Lower leg skin (tissue), 4 donors: ENCODE results near the gene SLC9A7. TPM values are rescaled to one million over a fixed set of nuclear protein-coding genes. Genes with fewer than 3 reads are reported as not detected.

Source experiments
- DNase-seq, 2 donors: peaks; one replicate each; pipeline ENCODE4 v3.0.0-alpha.2; 2019; ENCODE audit warnings: low spot score in 2 of 2
- H3K4me3 ChIP-seq: fragments of 200-600 bp; sonication (generic); 2 replicates; pipeline ENCODE4 v1.5.1; 2017; ENCODE audit warnings: mild to moderate bottlenecking, low read depth; ENCODE audit not compliant: poor library complexity, severe bottlenecking
- CTCF ChIP-seq, 3 donors: fragments of 450-650 bp; IDR thresholded peaks; one replicate each; pipeline ENCODE4 v1.5.1; 2016; ENCODE audit warnings: antibody characterized with exemption in 3 of 3, mild to moderate bottlenecking in 3 of 3, moderate library complexity in 2 of 3
- POLR2A ChIP-seq, 2 donors: fragments of 450-650 bp; IDR thresholded peaks; one replicate each; pipeline ENCODE4 v1.6.1; 2016 to 2017; ENCODE audit warnings: antibody characterized with exemption in 2 of 2, mild to moderate bottlenecking in 1 of 2, moderate library complexity in 1 of 2
- WGBS, 2 donors: methylation state at CpG; one replicate each; pipeline ENCODE4 v1.1.5; 2018; 5-methylcytosine and 5-hydroxymethylcytosine counted together
- intact Hi-C: fragments of 100-400 bp; cut with DNase I; formaldehyde crosslinking; loops from one replicate; pipeline ENCODE4 v1.15.0; 2023; ENCODE audit warnings: low total_unique reads
- total RNA-seq, 4 donors: library from RNA; depleted of rRNA; stranded (reverse); fragments of >200 nt; gene quantifications; one replicate each; pipeline ENCODE4 v1.1.0, GENCODE V29; 2016

SLC9A7 gene
- total RNA-seq, 4 donors from 2014 or later, result 3.6 to 10.0 (median 6.8) TPM

- 74 to 77% methylated on average over 9 to 11 of the region's 11 CpGs for WGBS, 2 donors
- TF ChIP-seq POLR2A (IDR thresholded peaks at IDR 0.05) (no peak), CTCF (IDR thresholded peaks at IDR 0.05) (no peak)
- intact Hi-C loops, result no loop called here
Measured at GRCh38 chrX:46607916-46608315, 151.0 kb downstream of the SLC9A7 start.

GRCh38 chrX:46602468-46603102 lies 156.3 kb downstream of the SLC9A7 start:
- DNase-seq, result peak in 1 of 2 donors; percentile 26
- WGBS, 2 donors, result 88 to 94% methylated on average over 6 of the region's 6 CpGs
- no peak overlapping the region for H3K4me3 ChIP-seq
- TF ChIP-seq CTCF (IDR thresholded peaks at IDR 0.05), result no peak
- no peak for TF ChIP-seq POLR2A (IDR thresholded peaks at IDR 0.05)
- intact Hi-C loops, result no loop called here

More at GRCh38 chrX:46607916-46608315, 151.0 kb downstream of the SLC9A7 start:
- no peak overlapping the region for H3K4me3 ChIP-seq
- peak in 1 of 2 donors; percentile 74 for DNase-seq

GRCh38 chrX:46601283-46601682 lies 157.6 kb downstream of the SLC9A7 start:
- WGBS, 2 donors, result 56 to 66% methylated on average over 6 of the region's 6 CpGs
- TF ChIP-seq CTCF (IDR thresholded peaks at IDR 0.05) (no peak), POLR2A (IDR thresholded peaks at IDR 0.05) (no peak)
- DNase-seq, result no peak
- intact Hi-C loops, result no loop called here
- H3K4me3 ChIP-seq, result no peak overlapping the region

GRCh38 chrX:46599051-46599560 lies 159.8 kb downstream of the SLC9A7 start:
- H3K4me3 ChIP-seq, result no peak overlapping the region
- peak in 1 of 2 donors; percentile 3 for DNase-seq
- intact Hi-C loops, result no loop called here
- TF ChIP-seq POLR2A (IDR thresholded peaks at IDR 0.05), result no peak
- TF ChIP-seq CTCF (IDR thresholded peaks at IDR 0.05), result no peak
- 0 to 14% methylated on average over 1 of the region's 1 CpG for WGBS, 2 donors

- peak in 1 of 2 donors; percentile 21 for DNase-seq
- intact Hi-C loops, result no loop called here
- no peak overlapping the region for H3K4me3 ChIP-seq
- 71 to 85% methylated on average over 6 of the region's 6 CpGs for WGBS, 2 donors
- TF ChIP-seq POLR2A (IDR thresholded peaks at IDR 0.05), result no peak
- TF ChIP-seq CTCF (IDR thresholded peaks at IDR 0.05), result no peak
Measured at GRCh38 chrX:46597771-46598170, 161.1 kb downstream of the SLC9A7 start.
